Prostate gland (tissue), 2 donors: ENCODE data around the gene OR2V2.

ENCODE experiments used
- POLR2AphosphoS5 ChIP-seq: sonication (generic); formaldehyde crosslinking; IDR thresholded peaks from one replicate; pipeline ENCODE4 v1.6.1; 2017; ENCODE audit warnings: antibody characterized with exemption
- TF ChIP-seq, protein P1 (sequence below), 4 experiments: fragments of 200-600 bp in 2 of 4; fragments of 450-650 bp in 2 of 4; sonication (generic) in 2 of 4; IDR thresholded peaks; 1 replicate in 3 of 4; 2 replicates in 1 of 4; pipeline ENCODE4 v1.5.1; 2016 to 2019; ENCODE audit warnings: antibody characterized with exemption in 4 of 4, mild to moderate bottlenecking in 2 of 4, moderate library complexity in 2 of 4

DNA sequence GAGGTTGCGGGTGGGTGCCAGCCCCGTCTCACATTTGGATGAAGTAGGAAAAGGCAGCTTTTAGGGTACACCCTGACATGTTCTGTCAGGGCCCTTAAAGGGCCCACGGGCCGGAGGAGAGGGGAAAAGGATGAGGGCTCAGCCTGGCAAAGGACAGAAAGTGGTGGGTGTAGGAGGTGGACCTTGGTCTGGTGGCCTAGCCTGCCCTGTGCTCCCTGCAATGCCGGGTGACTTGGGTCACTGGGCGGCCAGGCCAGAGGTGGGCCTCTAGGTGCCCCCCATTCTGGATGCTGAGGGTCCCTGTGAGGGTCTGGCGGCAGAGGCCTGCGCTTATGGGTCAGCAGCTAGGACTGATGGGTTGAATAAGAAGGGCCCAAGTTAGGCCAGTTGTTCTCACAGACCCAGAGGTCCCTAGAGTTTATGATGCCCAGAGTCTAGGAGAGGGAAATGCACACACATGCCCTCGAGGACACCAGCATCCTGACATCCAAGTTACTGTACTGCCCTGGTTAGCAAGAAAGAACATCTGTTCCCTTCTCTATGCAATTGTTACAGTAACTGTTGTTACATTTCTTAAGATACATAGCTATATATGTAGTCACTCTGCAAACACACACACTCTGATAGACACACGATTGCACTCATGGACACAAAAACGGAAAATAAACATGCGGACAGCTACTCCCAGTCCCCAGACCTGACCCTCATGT, 45.1 kb downstream of the OR2V2 start:
- TF ChIP-seq, protein P1, sequence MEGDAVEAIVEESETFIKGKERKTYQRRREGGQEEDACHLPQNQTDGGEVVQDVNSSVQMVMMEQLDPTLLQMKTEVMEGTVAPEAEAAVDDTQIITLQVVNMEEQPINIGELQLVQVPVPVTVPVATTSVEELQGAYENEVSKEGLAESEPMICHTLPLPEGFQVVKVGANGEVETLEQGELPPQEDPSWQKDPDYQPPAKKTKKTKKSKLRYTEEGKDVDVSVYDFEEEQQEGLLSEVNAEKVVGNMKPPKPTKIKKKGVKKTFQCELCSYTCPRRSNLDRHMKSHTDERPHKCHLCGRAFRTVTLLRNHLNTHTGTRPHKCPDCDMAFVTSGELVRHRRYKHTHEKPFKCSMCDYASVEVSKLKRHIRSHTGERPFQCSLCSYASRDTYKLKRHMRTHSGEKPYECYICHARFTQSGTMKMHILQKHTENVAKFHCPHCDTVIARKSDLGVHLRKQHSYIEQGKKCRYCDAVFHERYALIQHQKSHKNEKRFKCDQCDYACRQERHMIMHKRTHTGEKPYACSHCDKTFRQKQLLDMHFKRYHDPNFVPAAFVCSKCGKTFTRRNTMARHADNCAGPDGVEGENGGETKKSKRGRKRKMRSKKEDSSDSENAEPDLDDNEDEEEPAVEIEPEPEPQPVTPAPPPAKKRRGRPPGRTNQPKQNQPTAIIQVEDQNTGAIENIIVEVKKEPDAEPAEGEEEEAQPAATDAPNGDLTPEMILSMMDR (IDR thresholded peaks at IDR 0.05), result no peak
- TF ChIP-seq POLR2AphosphoS5, result no peak
